ENCODE results near the gene MAST4. TPM values are rescaled to one million over a fixed set of nuclear protein-coding genes. Genes with fewer than 3 reads are reported as not detected.

Gene MAST4
- total RNA-seq, 2 donors from 2014 or later: 11.0 to 11.5 TPM

DNA sequence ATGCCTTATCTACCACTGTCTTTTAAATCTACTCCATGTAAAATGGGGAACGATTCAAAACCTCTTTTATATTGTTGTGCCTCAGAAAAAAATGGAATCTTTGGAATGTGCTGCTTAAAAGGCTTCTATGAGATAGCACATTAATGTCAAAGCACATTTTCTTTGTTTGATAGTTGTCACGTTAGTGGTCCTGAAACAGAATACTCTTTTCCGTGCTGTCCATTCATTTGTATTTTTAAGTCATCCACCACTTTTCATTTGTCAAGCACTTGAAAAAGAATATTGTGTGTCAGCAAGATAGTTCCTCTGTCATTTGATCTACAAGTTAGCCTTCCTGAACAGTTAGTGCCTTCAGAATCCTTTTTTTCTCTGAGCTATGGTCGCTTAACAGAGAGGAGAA lies 246.9 kb downstream of the MAST4 start:
- TF ChIP-seq, protein P1, sequence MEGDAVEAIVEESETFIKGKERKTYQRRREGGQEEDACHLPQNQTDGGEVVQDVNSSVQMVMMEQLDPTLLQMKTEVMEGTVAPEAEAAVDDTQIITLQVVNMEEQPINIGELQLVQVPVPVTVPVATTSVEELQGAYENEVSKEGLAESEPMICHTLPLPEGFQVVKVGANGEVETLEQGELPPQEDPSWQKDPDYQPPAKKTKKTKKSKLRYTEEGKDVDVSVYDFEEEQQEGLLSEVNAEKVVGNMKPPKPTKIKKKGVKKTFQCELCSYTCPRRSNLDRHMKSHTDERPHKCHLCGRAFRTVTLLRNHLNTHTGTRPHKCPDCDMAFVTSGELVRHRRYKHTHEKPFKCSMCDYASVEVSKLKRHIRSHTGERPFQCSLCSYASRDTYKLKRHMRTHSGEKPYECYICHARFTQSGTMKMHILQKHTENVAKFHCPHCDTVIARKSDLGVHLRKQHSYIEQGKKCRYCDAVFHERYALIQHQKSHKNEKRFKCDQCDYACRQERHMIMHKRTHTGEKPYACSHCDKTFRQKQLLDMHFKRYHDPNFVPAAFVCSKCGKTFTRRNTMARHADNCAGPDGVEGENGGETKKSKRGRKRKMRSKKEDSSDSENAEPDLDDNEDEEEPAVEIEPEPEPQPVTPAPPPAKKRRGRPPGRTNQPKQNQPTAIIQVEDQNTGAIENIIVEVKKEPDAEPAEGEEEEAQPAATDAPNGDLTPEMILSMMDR (conservative IDR thresholded peaks at IDR 0.05): no peak
- Histone ChIP-seq H3K9me3 (ENCODE audit: control insufficient read depth, low read length) (no peaks in the 10 kb centered on the region), H3K9ac (ENCODE audit: extremely low read depth, low read length, poor library complexity, severe bottlenecking) (no peak overlapping the region), H3K27ac (ENCODE audit: low read depth, low read length) (no peak overlapping the region), H3K4me1 (ENCODE audit: control insufficient read depth, insufficient read depth, low read length) (no peaks in the 10 kb centered on the region), H3K4me3 (ENCODE audit: low read length) (no peak overlapping the region), H3K36me3 (ENCODE audit: control insufficient read depth, insufficient read depth, low read length) (no peaks in the 10 kb centered on the region), H3K27me3 (ENCODE audit: control insufficient read depth, insufficient read depth, low read length, poor library complexity, severe bottlenecking) (no peaks in the 10 kb centered on the region)
- Mint-ChIP-seq H3K9me3 (no peaks in the 10 kb centered on the region), H3K36me3 (ENCODE audit: low read depth) (no peaks in the 10 kb centered on the region), H3K4me3 (no peak overlapping the region), H3K27me3 (ENCODE audit: insufficient read depth) (no peaks in the 10 kb centered on the region), H3K4me1 (peaks cover 20% of the 10 kb centered on the region), H3K27ac (no peak overlapping the region)
- WGBS, 2 experiments (ENCODE audit: insufficient coverage in 1 of 2, insufficient read length in 1 of 2): 57 to 65% methylated on average over 4 of the region's 4 CpGs
- no peak for DNase-seq

DNA sequence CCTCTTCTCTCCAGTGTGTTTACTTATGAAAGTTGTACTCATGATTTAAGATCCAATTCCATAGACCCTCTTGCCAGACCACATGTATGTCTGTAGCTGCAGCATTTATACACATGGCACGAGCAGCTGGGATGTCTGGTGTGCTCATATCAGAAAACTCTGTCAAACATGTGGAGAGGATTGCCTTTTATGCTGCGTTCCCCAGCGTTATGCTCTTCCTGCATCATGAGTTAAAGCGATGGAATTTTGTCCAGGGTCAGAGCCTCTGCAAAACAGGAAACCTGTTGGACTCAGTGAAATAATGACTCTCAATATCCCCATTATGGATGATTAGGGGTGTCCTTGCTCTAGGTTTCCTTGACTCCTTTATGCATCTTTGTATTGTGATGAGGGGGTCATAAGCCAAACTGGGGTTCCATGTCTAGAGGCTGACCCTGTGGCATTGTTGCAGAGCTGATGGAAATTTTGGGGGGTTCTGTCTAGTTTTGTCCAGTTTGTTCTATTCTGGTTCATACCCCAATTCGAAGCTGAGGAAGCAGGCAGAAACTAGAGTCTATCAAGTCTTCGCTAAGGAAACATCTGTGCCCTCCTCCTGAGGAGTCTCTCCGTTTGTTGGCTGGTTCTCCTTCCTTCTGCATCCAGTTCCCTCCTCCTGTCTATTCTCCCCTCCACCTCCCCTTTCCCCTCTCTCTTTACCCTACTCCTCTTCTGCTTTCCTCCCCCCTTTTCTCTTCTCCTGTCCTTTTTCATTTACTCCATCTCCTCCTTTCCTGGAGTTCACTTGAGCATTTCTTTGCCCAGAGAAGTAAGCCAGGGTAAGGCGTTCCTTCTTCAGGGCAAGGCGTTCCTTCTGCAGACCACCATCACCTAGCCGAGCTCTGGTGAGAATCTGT lies 252.8 kb downstream of the MAST4 start:
- Mint-ChIP-seq H3K36me3 (ENCODE audit: low read depth) (no peaks in the 10 kb centered on the region), H3K4me1 (peaks cover 14% of the 10 kb centered on the region), H3K4me3 (no peak overlapping the region), H3K9me3 (no peaks in the 10 kb centered on the region), H3K27me3 (ENCODE audit: insufficient read depth) (no peaks in the 10 kb centered on the region), H3K27ac (peak overlapping the region; percentile 1)
- TF ChIP-seq, protein P1 (conservative IDR thresholded peaks at IDR 0.05): no peak
- Histone ChIP-seq H3K4me1 (ENCODE audit: control insufficient read depth, insufficient read depth, low read length) (no peaks in the 10 kb centered on the region), H3K27me3 (ENCODE audit: control insufficient read depth, insufficient read depth, low read length, poor library complexity, severe bottlenecking) (no peaks in the 10 kb centered on the region), H3K9ac (ENCODE audit: extremely low read depth, low read length, poor library complexity, severe bottlenecking) (no peak overlapping the region), H3K27ac (ENCODE audit: low read depth, low read length) (no peak overlapping the region), H3K4me3 (ENCODE audit: low read length) (no peak overlapping the region), H3K36me3 (ENCODE audit: control insufficient read depth, insufficient read depth, low read length) (no peaks in the 10 kb centered on the region), H3K9me3 (ENCODE audit: control insufficient read depth, low read length) (no peaks in the 10 kb centered on the region)
- DNase-seq: peak; percentile 28
- WGBS, 2 experiments (ENCODE audit: insufficient coverage in 1 of 2, insufficient read length in 1 of 2): 88 to 89% methylated on average over 10 of the region's 10 CpGs

DNA sequence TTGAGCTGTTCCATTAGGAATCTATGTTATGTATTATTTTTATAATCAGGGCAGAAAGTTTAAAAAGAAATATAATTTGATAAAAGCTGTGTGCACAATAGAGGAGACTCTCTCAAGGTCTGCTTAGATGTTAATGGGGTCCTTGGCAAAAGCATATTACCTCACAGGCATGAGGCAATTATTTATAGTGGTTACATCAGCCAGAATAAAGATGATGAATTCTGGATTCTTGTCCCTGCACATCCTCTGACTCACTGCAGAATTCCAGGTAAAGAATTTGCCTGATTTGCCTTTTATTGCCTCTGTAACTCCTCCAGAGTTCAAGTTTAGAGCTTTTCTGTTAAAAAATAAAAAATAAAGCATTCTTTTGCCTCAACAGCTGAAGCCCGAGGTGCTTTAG lies 253.6 kb downstream of the MAST4 start:
- no peak overlapping the region for H3K27ac ChIP-seq (ENCODE audit: low read depth, low read length)
- no peaks in the 10 kb centered on the region for H3K9me3 ChIP-seq (ENCODE audit: control insufficient read depth, low read length)
- H3K36me3 Mint-ChIP-seq (ENCODE audit: low read depth): no peaks in the 10 kb centered on the region
- H3K4me3 ChIP-seq (ENCODE audit: low read length): no peak overlapping the region
- TF ChIP-seq, protein P1 (conservative IDR thresholded peaks at IDR 0.05): no peak
- H3K27me3 Mint-ChIP-seq (ENCODE audit: insufficient read depth): no peaks in the 10 kb centered on the region
- H3K9me3 Mint-ChIP-seq: no peaks in the 10 kb centered on the region
- no peaks in the 10 kb centered on the region for H3K36me3 ChIP-seq (ENCODE audit: control insufficient read depth, insufficient read depth, low read length)
- H3K4me3 Mint-ChIP-seq: no peak overlapping the region
- no peak for DNase-seq
- peaks cover 14% of the 10 kb centered on the region for H3K4me1 Mint-ChIP-seq
- H3K27ac Mint-ChIP-seq: no peak overlapping the region
- WGBS, 2 experiments (ENCODE audit: insufficient coverage in 1 of 2, insufficient read length in 1 of 2): 89 to 100% methylated on average over 1 of the region's 1 CpG
- no peaks in the 10 kb centered on the region for H3K4me1 ChIP-seq (ENCODE audit: control insufficient read depth, insufficient read depth, low read length)
- H3K9ac ChIP-seq (ENCODE audit: extremely low read depth, low read length, poor library complexity, severe bottlenecking): no peak overlapping the region
- no peaks in the 10 kb centered on the region for H3K27me3 ChIP-seq (ENCODE audit: control insufficient read depth, insufficient read depth, low read length, poor library complexity, severe bottlenecking)

Measured in endodermal cell (in vitro differentiated cells).